HuH-7 (cell line): ENCODE results near the gene MEGF11.

Source experiments
- DNase-seq: peaks from one replicate; pipeline ENCODE4 v3.0.0; 2011; ENCODE audit warnings: low spot score

MEGF11 gene

GRCh38 chr15:66170042-66170441, 83.5 kb downstream of the MEGF11 start:
- DNase-seq: no peak

GRCh38 chr15:66169625-66170024, 83.9 kb downstream of the MEGF11 start:
- no peak for DNase-seq

- no peak for DNase-seq
Measured at GRCh38 chr15:66169023-66169422, 84.5 kb downstream of the MEGF11 start.

- DNase-seq: no peak
Measured at GRCh38 chr15:66167854-66168253, 85.7 kb downstream of the MEGF11 start.

DNA sequence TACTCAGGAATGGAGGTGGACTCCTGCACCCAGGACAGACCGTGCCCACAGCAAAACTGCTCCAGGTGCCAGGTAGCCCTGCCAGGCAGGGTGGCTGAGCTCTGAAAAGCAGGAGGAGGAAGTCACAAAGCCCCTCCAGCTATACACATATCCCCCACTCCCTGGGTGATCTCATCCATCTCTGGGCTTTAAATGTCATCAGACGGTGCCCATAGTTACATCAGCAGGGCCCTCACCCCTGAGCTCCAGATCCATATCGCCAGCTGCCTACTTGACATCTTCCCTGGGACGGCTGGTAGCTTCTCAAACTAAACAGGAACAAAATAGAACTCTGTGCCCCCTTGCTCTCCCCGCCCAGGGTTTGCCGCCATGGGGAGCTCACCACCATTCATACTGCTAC, 87.7 kb downstream of the MEGF11 start:
- no peak for DNase-seq

GRCh38 chr15:66164788-66165187, 88.8 kb downstream of the MEGF11 start:
- no peak for DNase-seq

GRCh38 chr15:66163553-66163952, 90.0 kb downstream of the MEGF11 start:
- no peak for DNase-seq

DNA sequence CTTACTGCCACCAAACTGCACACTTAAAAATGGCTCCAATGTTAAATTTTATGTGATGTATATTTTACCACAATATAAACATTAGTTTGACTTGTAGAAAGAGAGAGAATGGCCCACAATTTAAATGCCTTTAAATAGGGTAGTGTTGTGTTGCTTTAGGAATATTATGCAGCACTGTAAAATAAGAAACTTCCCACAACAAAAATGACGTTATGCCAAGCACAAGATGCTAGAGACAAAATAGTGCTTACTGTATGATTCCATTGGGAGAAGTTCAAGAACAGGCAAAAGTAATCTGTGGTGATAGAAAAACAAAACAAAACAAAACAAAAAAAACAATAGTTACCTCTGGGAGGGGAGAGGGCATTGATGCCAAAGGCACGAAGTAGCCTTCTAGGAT, 91.3 kb downstream of the MEGF11 start:
- no peak for DNase-seq

GRCh38 chr15:66161575-66162118, 91.9 kb downstream of the MEGF11 start:
- DNase-seq: no peak

DNA sequence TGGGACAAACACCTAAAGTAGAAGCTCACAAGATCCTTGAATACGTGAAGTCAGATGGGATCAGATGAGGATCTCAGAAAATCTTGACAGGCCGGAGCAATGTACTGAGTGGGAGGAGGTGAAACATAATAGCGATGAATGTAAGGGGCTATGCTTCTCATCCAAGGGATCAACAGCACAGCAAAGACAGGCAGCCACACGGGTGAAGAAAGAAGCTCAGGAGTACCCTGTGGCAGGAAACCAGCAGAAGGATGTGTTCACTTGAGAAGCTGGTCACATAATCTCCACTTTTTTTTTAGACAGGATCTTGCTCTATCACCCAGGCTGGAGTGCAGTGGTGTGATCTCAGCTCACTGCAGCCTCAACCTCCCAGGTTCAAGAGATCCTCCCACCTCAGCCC, 92.4 kb downstream of the MEGF11 start:
- DNase-seq: no peak

GRCh38 chr15:66157507-66157906, 96.0 kb downstream of the MEGF11 start:
- DNase-seq: no peak

- DNase-seq: no peak
Measured at GRCh38 chr15:66156310-66156975, 97.1 kb downstream of the MEGF11 start.

DNA sequence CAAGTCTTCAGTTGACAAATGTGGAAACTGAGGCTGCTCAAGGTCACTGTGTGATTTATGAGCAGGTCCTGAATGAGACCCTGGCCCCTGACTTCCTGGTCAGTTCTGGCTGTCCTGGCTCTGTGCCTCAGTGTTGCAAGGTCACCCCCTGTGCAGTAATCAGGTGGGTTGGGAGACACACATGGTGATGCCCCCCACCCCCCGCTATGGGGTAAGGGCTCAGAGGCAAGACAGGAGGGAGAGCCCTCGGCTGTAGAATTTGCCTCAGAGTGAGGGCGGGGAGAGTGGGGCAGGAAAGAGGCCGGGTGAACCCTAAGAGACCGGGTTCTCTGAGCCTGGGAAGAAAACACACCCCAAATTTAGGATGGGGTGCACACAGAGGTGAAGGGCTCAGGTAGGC, 98.5 kb downstream of the MEGF11 start:
- no peak for DNase-seq

DNA sequence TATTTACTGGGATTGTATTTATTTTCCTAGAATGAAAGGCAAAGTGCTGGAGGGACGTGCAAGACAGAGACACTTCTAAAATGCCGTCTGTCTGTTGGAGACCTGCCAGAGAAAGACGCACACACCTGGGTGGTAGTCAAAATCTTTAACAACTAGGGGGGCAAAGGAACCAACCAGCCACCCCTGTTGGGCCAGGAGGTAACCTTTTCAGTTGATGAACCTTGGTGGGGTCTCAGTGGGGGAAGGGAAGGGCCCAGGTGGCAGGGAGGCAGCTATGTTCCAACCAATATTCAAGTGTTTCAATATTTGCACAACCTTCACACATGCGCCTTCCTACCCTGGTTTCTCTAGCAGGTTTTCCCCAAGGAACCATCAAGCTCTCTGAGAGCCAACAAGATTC, 99.0 kb downstream of the MEGF11 start:
- DNase-seq: no peak

DNA sequence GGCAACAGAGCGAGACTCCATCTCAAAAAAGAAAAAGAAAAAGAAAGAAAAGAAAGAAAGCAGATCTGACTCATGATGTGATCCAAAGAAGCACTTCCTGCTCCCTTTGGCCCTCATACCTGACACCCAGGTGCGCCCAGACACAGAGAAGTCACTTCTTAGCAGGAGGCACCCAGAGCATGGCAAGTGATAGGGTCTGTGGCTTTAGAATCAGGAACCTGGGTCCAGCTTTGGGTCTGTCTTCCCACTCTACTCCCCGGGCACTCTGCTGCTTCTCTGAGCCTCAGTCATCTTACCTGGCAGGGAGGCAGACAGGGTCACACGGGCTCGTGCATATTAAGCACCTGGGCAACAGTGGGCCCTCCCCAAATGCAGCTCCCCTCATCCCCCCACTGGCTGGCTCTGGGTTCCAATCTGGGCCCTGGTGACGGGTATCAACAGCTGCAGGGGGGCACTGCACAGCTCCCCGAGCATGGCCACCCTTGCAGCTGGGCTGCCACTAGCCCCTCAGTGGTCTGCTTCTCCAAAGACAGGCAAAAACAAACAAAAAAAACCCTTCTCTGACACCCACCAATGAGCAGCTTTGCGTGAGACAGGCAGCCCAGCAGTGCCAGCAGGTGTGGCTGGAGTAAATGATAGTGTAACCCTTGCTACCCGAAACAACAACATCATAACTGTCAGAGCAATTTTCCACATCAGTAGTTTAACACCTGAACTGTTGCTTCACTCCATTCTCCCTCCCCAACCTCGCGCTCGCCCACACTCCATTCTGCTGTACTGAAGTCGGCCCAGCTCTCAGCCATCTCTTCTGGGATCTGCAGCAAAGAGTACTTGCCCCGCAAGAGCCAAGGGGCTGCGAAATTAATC, 99.8 kb downstream of the MEGF11 start:
- DNase-seq: no peak

GRCh38 chr15:66152650-66153049, 100.9 kb downstream of the MEGF11 start:
- no peak for DNase-seq

- no peak for DNase-seq
Measured at GRCh38 chr15:66151809-66152208, 101.7 kb downstream of the MEGF11 start.

DNA sequence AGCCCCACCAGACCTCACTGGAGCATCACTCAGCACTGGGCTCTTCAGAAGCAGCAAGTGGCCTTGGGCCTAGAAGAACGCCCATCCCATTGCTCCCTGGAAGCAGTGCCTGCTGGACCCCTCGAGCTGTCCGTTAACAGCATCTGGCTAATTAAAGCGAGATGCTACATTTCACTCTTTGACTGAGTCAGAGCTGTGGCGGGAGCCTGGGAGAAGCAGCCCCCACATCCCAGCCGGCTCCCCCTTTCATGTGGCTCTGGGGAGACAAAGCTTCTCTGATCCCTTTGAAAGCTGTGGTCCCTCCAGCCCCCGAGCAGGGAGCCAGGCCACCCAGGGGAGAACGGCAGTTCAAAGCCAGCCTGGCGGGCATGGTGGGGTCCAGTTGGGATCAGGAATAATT, 103.7 kb downstream of the MEGF11 start:
- no peak for DNase-seq

DNA sequence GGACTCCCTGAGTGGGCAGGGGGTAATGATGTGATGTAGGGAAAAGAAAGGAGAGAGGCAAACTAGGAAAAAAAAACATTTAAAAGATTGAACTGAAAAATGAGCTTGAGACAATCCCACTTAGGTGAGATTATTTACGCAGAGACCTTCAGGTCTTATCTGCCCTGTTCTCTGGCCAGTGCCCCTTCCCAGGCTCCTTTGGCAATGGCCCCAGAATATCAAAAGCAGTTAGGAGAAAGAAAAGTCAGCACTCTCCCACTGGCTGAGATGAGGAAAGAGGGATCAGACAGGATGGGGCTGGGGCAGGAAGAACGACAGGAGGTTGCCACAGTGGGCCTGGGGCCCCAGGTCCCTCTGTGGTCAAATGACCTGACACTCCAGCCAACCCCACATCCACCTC, 105.4 kb downstream of the MEGF11 start:
- no peak for DNase-seq

GRCh38 chr15:66147440-66147839, 106.1 kb downstream of the MEGF11 start:
- DNase-seq: no peak

DNA sequence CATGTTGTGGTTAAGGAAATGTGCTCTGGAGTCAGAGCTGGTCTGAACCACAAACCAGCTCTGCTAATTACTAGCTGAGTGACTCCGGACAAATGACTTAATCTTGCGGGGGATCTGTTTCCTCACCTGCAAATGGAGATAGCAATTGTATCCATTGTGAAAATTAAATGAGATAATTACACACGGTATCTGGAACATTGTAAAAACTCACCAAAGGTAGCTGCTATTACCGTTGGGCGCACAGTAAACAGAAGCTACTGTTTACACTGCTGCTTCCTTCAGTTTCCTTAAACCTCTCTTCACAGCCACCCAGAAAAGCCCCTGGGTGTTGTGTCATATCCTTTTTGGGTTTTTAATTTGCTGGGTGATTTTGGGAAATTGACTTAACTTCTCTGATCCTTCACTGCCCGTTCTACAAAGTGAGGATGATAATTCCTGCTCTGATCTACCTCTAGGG, 107.8 kb downstream of the MEGF11 start:
- no peak for DNase-seq

GRCh38 chr15:66144978-66145725, 108.4 kb downstream of the MEGF11 start:
- no peak for DNase-seq

- DNase-seq: no peak
Measured at GRCh38 chr15:66142285-66142684, 111.3 kb downstream of the MEGF11 start.
